Bronchial epithelial cell (primary cell): Measurements from ENCODE around the gene UGGT2. TPM values are rescaled to one million over a fixed set of nuclear protein-coding genes. Genes with fewer than 3 reads are reported as not detected.

Source experiments
- DNase-seq: peaks from one replicate; pipeline ENCODE4 v3.0.0-alpha.2; 2010; ENCODE audit warnings: low read depth
- FAIRE-seq: peaks from 2 replicates; lab custom pipeline; 2011; peaks lifted over from hg19 to GRCh38; lab: Jason Lieb, UNC
- H3K27me3 ChIP-seq: 2 replicates; pipeline ENCODE4 v1.5.1; 2011; ENCODE audit warnings: low read length; ENCODE audit not compliant: control insufficient read depth, insufficient read depth
- H3K36me3 ChIP-seq: 2 replicates; pipeline ENCODE4 v1.5.1; 2011; ENCODE audit warnings: low read length; ENCODE audit not compliant: control insufficient read depth, insufficient read depth
- H3K4me3 ChIP-seq: 2 replicates; pipeline ENCODE4 v1.5.1; 2011; ENCODE audit warnings: mild to moderate bottlenecking, low read depth, low read length, control low read depth
- total RNA-seq: library from RNA; depleted of rRNA; stranded (reverse); fragments of >200 nt; gene quantifications from 2 replicates; pipeline ENCODE4 v1.2.1, GENCODE V29; 2014
- TF ChIP-seq, protein P1 (sequence below): IDR thresholded peaks from 2 replicates; pipeline ENCODE4 v1.5.1; 2011; ENCODE audit warnings: mild to moderate bottlenecking, moderate library complexity, low read length, control low read depth, inconsistent platforms; ENCODE audit not compliant: insufficient read depth, severe bottlenecking

Gene UGGT2
- total RNA-seq, 1 donor from 2014 or later: 25.3 TPM

DNA sequence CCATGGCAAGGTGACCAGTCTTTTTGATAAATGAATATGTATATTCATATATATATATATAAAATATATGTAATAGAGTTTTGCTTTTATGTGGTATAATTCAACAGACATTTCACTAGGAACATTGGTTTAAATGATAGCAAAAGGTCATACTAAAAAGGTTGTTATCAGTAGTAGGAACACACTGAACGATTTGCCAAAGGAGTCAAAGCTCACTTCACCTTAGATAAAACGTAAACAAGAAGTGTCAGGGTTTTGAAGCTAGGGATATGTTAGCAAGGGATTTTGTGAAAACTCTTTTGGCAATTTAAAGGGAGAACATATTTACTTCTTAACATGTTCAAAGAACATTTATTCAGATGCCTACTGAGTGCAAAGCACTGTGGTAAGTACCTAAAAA is 28.7 kb upstream of the UGGT2 start:
- H3K36me3 ChIP-seq: no peaks in the 10 kb centered on the region
- FAIRE-seq (no peak), DNase-seq (no peak)
- H3K27me3 ChIP-seq: no peaks in the 10 kb centered on the region
- no peak overlapping the region for H3K4me3 ChIP-seq
- TF ChIP-seq, protein P1, sequence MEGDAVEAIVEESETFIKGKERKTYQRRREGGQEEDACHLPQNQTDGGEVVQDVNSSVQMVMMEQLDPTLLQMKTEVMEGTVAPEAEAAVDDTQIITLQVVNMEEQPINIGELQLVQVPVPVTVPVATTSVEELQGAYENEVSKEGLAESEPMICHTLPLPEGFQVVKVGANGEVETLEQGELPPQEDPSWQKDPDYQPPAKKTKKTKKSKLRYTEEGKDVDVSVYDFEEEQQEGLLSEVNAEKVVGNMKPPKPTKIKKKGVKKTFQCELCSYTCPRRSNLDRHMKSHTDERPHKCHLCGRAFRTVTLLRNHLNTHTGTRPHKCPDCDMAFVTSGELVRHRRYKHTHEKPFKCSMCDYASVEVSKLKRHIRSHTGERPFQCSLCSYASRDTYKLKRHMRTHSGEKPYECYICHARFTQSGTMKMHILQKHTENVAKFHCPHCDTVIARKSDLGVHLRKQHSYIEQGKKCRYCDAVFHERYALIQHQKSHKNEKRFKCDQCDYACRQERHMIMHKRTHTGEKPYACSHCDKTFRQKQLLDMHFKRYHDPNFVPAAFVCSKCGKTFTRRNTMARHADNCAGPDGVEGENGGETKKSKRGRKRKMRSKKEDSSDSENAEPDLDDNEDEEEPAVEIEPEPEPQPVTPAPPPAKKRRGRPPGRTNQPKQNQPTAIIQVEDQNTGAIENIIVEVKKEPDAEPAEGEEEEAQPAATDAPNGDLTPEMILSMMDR: no peak

DNA sequence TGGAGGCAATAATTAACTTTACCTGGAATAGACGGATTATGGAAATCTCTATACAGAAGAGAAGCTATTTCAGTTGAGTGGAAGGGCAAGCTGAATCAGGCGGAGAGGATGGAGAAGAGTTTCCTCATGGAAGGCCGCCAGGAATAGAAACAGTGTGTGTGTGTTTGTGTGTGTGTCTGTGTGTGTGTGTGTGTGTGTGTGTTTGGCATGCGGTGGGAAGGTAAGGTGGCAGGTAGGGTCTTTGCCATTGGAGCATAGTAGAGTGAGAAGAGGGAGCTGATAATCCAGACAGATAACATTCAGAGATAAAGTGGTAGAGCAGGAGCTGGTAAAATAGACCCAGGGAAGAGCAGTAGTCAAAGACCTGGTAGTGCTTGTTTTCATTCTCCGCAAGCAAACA is 27.5 kb upstream of the UGGT2 start:
- H3K27me3 ChIP-seq: no peaks in the 10 kb centered on the region
- no peak for FAIRE-seq
- H3K4me3 ChIP-seq: no peak overlapping the region
- TF ChIP-seq, protein P1: no peak
- H3K36me3 ChIP-seq: no peaks in the 10 kb centered on the region
- no peak for DNase-seq

DNA sequence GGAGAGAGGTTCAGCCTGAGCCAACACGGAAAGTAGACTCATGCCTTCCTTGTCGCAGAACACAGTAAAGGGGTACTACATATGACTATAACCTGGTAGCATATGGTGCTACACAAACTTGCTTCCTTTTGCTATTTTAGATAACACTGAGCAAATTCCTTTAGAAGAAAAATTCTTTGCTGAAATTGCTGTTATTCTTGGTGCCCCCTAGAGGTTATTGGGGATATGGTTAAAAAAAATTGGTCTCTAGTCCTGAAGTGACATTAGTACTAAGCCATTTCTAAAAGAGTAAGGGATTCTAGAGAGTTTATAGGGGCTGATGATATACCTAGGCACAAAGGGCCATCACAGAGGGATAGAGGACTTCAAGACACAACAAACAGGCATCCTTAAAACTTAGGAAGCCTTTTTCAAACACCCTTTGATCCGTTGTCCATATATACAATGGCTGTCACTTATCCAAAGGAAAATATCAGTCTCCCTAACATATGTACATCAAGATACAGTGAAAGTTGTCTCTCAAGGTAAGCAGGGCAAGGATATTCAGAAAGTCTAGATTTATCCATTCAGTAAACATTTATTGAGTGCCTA is 22.8 kb upstream of the UGGT2 start:
- Histone ChIP-seq H3K36me3 (no peaks in the 10 kb centered on the region), H3K4me3 (no peak overlapping the region), H3K27me3 (no peaks in the 10 kb centered on the region)
- DNase-seq (peak; percentile 26), FAIRE-seq (no peak)
- TF ChIP-seq, protein P1: peak; percentile 40

DNA sequence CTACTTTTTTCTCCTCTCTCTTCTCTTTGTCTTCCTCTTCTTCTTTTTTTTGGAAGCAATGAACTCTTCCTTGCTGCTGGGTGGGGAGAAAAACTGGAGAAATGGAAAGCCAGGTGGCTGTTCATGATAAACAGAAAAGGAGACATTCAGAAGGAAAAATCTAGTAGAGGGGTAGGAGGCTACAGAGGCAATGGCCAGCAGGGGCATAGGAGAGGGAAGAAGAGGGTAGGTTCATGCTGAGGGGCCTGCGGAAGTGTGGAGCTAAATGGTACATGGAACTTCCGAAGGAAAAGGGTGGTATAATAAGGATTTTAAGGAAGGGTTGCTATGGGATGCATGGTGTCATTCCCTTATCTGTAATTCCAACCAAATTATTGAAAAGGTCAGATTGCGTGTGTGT is 19.2 kb upstream of the UGGT2 start:
- TF ChIP-seq, protein P1: no peak
- no peak for FAIRE-seq

DNA sequence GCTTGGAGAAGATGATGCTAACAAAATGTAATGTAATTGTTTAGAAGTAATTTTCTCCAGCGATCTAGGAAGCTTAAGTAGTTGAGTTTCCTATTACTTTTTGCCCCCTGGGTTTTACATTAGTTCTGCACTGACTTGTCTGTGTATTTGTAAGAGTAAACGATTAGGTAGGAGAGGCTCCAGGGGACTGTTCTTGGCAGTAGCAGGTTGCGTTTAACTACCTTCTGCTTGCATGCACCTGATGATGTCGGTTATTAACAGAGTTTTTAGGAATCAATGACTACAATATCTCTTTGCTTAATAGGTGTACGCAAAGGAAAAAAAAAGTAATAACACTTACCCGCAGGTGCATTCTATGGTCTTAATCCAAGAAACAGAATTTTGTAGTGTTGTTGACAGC is 18.3 kb upstream of the UGGT2 start:
- DNase-seq (no peak), FAIRE-seq (no peak)
- Histone ChIP-seq H3K27me3 (peaks cover 2% of the 10 kb centered on the region), H3K36me3 (no peaks in the 10 kb centered on the region), H3K4me3 (no peak overlapping the region)
- TF ChIP-seq, protein P1: no peak

More for the DNA sequence above, 19.2 kb upstream of the UGGT2 start:
- Histone ChIP-seq H3K27me3 (peaks cover 2% of the 10 kb centered on the region), H3K4me3 (no peak overlapping the region), H3K36me3 (no peaks in the 10 kb centered on the region)
- DNase-seq: no peak

DNA sequence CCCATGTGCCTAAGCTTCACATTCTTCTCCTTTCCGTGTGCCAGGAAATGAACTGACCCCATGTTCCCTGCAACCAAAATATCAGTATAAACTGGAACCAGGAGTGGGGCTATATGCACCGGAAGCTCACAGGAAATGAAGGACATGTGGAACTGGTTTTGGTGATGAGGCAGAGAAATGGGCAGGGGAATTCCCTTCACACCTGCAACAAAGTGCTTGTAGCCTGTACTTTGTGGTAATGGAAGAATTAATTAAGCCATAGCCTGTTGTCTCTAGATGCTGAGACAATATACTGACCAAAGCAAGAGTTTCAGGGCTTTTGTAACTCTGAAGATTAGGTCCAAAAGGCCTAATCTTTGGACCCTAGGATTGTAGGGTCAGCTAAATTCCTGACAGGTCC is 15.5 kb upstream of the UGGT2 start:
- no peak overlapping the region for H3K4me3 ChIP-seq
- peaks cover 2% of the 10 kb centered on the region for H3K27me3 ChIP-seq
- TF ChIP-seq, protein P1: no peak
- no peak for FAIRE-seq
- DNase-seq: no peak
- H3K36me3 ChIP-seq: no peaks in the 10 kb centered on the region
